Ovary (tissue), 9 donors: ENCODE results near the gene PDE6H. TPM values are rescaled to one million over a fixed set of nuclear protein-coding genes. Genes with fewer than 3 reads are reported as not detected.

Experiments used
- DNase-seq, 5 donors: peaks; one replicate each; pipeline ENCODE4 v3.0.0-alpha.2; 2019 to 2020
- H3K27ac ChIP-seq, 2 donors: fragments of 200-600 bp; one replicate each; pipeline versions ENCODE4 v1.5.1 to v1.8.0; 2019 to 2022
- H3K27me3 ChIP-seq: fragments of 200-600 bp; one replicate; pipeline ENCODE4 v1.8.0; 2022
- H3K36me3 ChIP-seq: fragments of 200-600 bp; sonication (generic); one replicate; pipeline ENCODE4 v1.5.1; 2019
- H3K4me1 ChIP-seq: one replicate; pipeline ENCODE4 v1.8.1; 2013; ENCODE audit warnings: mild to moderate bottlenecking, moderate library complexity; ENCODE audit not compliant: insufficient read depth
- H3K4me3 ChIP-seq: fragments of 200-600 bp; sonication (generic); one replicate; pipeline ENCODE4 v1.5.1; 2017
- H3K9me3 ChIP-seq, 2 donors: fragments of 200-600 bp in 1 of 2; sonication (generic) in 1 of 2; one replicate each; pipeline versions ENCODE4 v1.5.1 to v1.8.1; 2013 to 2019; ENCODE audit warnings: mild to moderate bottlenecking in 1 of 2, moderate library complexity in 1 of 2
- EP300 ChIP-seq: sonication (generic); formaldehyde crosslinking; IDR thresholded peaks from one replicate; pipeline ENCODE4 v1.6.1; 2017; ENCODE audit warnings: antibody characterized with exemption
- POLR2A ChIP-seq: fragments of 450-650 bp; IDR thresholded peaks from one replicate; pipeline ENCODE4 v1.6.1; 2017; ENCODE audit warnings: antibody characterized with exemption, mild to moderate bottlenecking, moderate library complexity
- WGBS, 3 donors: extraction: QIAGEN DNeasy Blood & Tissue Kit in 1 of 3; methylation state at CpG; one replicate each; pipeline versions ENCODE4 v1.1.5 to v1.1.7; 2013 to 2017; 5-methylcytosine and 5-hydroxymethylcytosine counted together
- intact Hi-C, 4 donors: fragments of 100-400 bp; cut with DNase I; formaldehyde crosslinking; loops; one replicate each; pipeline versions ENCODE4 v1.11.0 to v1.15.1; 2022 to 2023
- polyA plus RNA-seq, 2 donors: library from polyadenylated mRNA; stranded (reverse); fragments of 200-250 nt in 1 of 2; fragments of 350-450 nt in 1 of 2; fragmentation: Illumina TruSeq in 1 of 2; extraction: RNeasy Lipid Tissue Mini Kit (QIAGEN cat#74804) in 1 of 2; gene quantifications; one replicate each; pipeline ENCODE4 v1.2.3, GENCODE V29; 2013 to 2014
- total RNA-seq, 7 donors: library from RNA; depleted of rRNA in 2 of 7; stranded (reverse); fragments of >200 nt in 2 of 7; fragmentation: NEBNext Ultra II Directional in 3 of 7; extraction: Animal tissue kit (Norgen Biotek cat#: 25700) in 3 of 7; gene quantifications; one replicate each; pipeline versions ENCODE4 v1.1.0 to v1.2.4, GENCODE V29; 2016 to 2023
- TF ChIP-seq, protein P1 (sequence below), 3 donors: fragments of 450-650 bp in 2 of 3; fragments of 200-600 bp in 1 of 3; IDR thresholded peaks; one replicate each; pipeline versions ENCODE4 v1.5.1 to v1.8.0; 2016 to 2022; ENCODE audit warnings: antibody characterized with exemption in 3 of 3, mild to moderate bottlenecking in 1 of 3
- donor health status: DM: no; HTN: no; CAD: no; lungs with moderate emphysema.
- donor health status: DM: no; HTN: no; CAD: no.
- donor health status: Bipolar disorder and iron deficiency.
- donor health status: DM: yes; HTN: yes; CAD: no.
- donor health status: DM: no; HTN: no; CAD: no.
- donor health status: DM: yes; HTN: yes; CAD: no.

Gene PDE6H
- total and polyA plus RNA-seq, 9 donors = not detected

DNA sequence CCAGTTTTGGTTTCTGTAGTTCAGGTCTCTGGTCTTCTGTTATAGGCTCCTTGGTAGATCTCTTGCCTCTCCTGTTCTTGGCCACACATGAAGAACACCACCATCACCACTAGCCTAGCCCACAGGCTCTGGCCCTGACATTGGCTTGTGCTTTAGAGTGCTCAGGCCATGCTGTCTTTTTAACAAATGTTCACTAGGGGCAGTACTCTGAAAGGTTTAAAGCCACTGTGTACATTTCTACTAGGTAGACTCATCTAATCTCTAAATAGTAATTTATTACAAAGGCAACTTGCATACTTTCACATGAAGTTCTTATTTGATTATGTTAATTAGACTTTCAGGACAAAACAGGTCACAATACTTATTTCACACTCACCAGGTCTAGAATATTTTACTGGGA is 38.3 kb downstream of the PDE6H start:
- Histone ChIP-seq H3K9me3 (no peaks in the 10 kb centered on the region), H3K4me1 (peaks cover 1% of the 10 kb centered on the region), H3K36me3 (no peaks in the 10 kb centered on the region), H3K27me3 (no peaks in the 10 kb centered on the region), H3K27ac (no peak overlapping the region), H3K4me3 (no peak overlapping the region)
- intact Hi-C loops = no loop called here
- TF ChIP-seq EP300 (no peak), POLR2A (no peak)
- TF ChIP-seq, protein P1, sequence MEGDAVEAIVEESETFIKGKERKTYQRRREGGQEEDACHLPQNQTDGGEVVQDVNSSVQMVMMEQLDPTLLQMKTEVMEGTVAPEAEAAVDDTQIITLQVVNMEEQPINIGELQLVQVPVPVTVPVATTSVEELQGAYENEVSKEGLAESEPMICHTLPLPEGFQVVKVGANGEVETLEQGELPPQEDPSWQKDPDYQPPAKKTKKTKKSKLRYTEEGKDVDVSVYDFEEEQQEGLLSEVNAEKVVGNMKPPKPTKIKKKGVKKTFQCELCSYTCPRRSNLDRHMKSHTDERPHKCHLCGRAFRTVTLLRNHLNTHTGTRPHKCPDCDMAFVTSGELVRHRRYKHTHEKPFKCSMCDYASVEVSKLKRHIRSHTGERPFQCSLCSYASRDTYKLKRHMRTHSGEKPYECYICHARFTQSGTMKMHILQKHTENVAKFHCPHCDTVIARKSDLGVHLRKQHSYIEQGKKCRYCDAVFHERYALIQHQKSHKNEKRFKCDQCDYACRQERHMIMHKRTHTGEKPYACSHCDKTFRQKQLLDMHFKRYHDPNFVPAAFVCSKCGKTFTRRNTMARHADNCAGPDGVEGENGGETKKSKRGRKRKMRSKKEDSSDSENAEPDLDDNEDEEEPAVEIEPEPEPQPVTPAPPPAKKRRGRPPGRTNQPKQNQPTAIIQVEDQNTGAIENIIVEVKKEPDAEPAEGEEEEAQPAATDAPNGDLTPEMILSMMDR (IDR thresholded peaks at IDR 0.05) = no peak
- DNase-seq = no peak

DNA sequence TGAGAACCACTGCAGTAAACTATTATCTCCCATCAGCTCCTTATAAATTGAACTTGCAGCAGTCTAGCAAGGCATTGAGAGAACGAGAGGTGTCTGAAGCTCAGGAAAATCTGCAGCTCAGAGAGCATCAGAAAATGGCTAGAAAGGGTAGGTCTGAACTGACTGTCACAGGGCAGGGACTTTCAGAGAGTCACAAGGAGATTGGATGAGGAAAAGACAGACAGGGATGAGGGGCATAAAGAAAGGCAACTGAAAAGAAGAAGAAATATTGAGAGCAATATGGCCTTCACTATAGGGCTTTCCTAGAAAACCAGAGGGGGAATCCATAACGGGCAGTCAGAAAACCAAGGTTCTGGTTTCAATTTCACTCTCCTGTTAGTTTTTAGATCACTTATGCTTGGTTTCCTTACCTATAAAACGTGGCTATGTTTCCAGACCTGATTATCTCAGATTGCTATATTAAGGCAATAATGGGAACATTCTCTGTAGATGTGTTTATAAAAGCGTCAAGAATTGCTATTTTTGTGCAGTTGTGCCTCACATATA is 40.9 kb downstream of the PDE6H start:
- intact Hi-C loops = no loop called here
- Histone ChIP-seq H3K36me3 (no peaks in the 10 kb centered on the region), H3K4me3 (no peak overlapping the region), H3K4me1 (no peaks in the 10 kb centered on the region), H3K27me3 (no peaks in the 10 kb centered on the region), H3K9me3 (no peaks in the 10 kb centered on the region), H3K27ac (no peak overlapping the region)
- WGBS, 3 donors = 77 to 82% (median 78%) methylated on average over 4 of the region's 4 CpGs
- TF ChIP-seq, protein P1 (IDR thresholded peaks at IDR 0.05) = no peak
- no peak for TF ChIP-seq EP300
- TF ChIP-seq POLR2A = no peak
- no peak for DNase-seq

DNA sequence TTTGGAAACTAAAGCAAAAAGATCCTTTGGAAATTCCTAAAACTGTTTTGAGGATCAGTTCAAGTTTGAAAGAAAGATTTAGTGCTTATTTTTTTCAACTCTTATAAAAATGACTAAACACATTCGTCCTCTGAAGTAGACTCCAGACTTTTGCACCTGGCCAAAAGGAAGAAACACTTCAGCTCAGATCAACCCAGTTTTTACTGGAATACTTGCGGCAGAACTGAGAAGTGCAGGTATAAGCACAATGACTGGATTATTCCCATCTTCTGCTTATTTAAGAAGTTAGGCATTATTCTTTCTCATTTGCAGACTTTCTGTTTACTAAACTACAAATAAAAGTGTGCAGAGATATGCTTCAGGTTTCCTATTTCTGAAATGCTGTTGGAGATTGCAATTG is 41.9 kb downstream of the PDE6H start:
- H3K9me3 ChIP-seq = no peaks in the 10 kb centered on the region
- intact Hi-C loops = no loop called here
- no peaks in the 10 kb centered on the region for H3K36me3 ChIP-seq
- WGBS, 3 donors = 31 to 46% (median 32%) methylated on average over 2 of the region's 2 CpGs
- no peak overlapping the region for H3K27ac ChIP-seq
- TF ChIP-seq, protein P1 (IDR thresholded peaks at IDR 0.05) = no peak
- no peak for TF ChIP-seq EP300
- no peak for TF ChIP-seq POLR2A
- no peaks in the 10 kb centered on the region for H3K27me3 ChIP-seq
- no peaks in the 10 kb centered on the region for H3K4me1 ChIP-seq
- no peak for DNase-seq
- H3K4me3 ChIP-seq = no peak overlapping the region

DNA sequence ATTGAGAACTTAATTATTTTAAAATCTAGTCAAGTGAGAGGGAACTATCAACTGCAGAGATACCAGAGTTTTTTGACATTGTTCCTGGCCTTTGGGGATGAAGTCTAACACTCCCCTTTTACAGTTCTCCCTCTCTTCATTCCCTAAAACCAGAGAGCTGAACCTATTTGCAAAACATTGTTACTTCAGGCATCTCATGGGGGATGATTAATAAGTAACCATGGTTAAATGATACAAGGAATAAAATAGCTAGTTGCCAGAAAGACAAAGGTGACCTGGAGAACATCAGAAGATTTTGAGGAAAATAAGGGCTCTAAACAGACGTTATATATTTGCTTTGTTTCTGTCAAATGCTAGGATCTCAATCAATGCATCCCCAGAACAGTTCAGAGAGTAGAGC is 42.3 kb downstream of the PDE6H start:
- Histone ChIP-seq H3K27me3 (no peaks in the 10 kb centered on the region), H3K9me3 (no peaks in the 10 kb centered on the region), H3K4me3 (no peak overlapping the region), H3K27ac (no peak overlapping the region), H3K4me1 (no peaks in the 10 kb centered on the region), H3K36me3 (no peaks in the 10 kb centered on the region)
- intact Hi-C loops = no loop called here
- no peak for DNase-seq
- TF ChIP-seq EP300 (no peak), POLR2A (no peak)
- TF ChIP-seq, protein P1 (IDR thresholded peaks at IDR 0.05) = no peak
- WGBS, 3 donors = 50 to 75% (median 53%) methylated on average over 1 of the region's 1 CpG
